Neutrophil (primary cell): ENCODE results near the gene PRKAR2A.
"Not testable (repeated sequence)": the region's sequence is repeated elsewhere in the genome, so short reads cannot be mapped to it uniquely, and the experiment has no call there.

Experiments
- H3K27ac ChIP-seq: fragments of 200-600 bp; sonication (generic); 2 replicates; pipeline ENCODE4 v1.5.1; 2016; ENCODE audit warnings: mild to moderate bottlenecking, moderate library complexity
- H3K27me3 ChIP-seq: fragments of 200-600 bp; sonication (generic); 2 replicates; pipeline ENCODE4 v1.6.0; 2016; ENCODE audit warnings: mild to moderate bottlenecking
- H3K36me3 ChIP-seq: fragments of 200-600 bp; sonication (generic); 2 replicates; pipeline ENCODE4 v1.5.1; 2017
- H3K4me1 ChIP-seq, 2 experiments: fragments of 200-600 bp in 1 of 2; sonication (generic) in 1 of 2; 1 replicate in 1 of 2; 2 replicates in 1 of 2; pipeline versions ENCODE4 v1.5.1 to v1.6.1; 2013 to 2016; ENCODE audit warnings: low read depth in 1 of 2, low read length in 1 of 2, mild to moderate bottlenecking in 1 of 2, moderate library complexity in 1 of 2; ENCODE audit not compliant: control insufficient read depth in 1 of 2, insufficient read depth in 1 of 2
- H3K4me3 ChIP-seq, 2 experiments: fragments of 200-600 bp in 1 of 2; sonication (generic) in 1 of 2; 1 replicate in 1 of 2; 2 replicates in 1 of 2; pipeline ENCODE4 v1.5.1; 2013 to 2016; ENCODE audit warnings: low read depth in 1 of 2, low read length in 1 of 2, mild to moderate bottlenecking in 1 of 2, moderate library complexity in 1 of 2
- H3K9me3 ChIP-seq: fragments of 200-600 bp; sonication (generic); 2 replicates; pipeline ENCODE4 v1.5.1; 2016
- TF ChIP-seq, protein P1 (sequence below): fragments of 200-600 bp; sonication (generic); IDR thresholded peaks from 2 replicates; pipeline ENCODE4 v1.5.1; 2016; ENCODE audit warnings: antibody characterized with exemption

PRKAR2A gene

DNA sequence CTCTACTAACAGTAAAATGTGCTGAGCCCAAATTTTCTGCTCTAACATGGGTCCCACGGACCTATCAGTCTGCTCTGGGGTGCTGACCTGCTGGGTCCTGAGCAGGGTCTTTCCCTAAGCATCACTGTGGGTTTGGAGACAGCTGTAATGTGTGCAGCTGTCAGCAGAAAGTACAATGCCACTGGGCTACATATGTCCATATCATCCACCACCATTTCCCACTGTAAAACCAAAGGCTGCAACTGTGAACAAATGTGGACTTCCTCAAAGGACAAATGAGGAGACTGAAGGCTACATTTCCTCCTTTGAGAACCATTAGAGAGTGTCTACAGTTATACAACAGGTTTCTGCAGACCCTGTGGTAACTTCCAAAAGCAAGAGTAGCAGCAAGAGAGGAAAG, 96.8 kb downstream of the PRKAR2A start:
- peaks cover 58% of the 10 kb centered on the region for H3K36me3 ChIP-seq

DNA sequence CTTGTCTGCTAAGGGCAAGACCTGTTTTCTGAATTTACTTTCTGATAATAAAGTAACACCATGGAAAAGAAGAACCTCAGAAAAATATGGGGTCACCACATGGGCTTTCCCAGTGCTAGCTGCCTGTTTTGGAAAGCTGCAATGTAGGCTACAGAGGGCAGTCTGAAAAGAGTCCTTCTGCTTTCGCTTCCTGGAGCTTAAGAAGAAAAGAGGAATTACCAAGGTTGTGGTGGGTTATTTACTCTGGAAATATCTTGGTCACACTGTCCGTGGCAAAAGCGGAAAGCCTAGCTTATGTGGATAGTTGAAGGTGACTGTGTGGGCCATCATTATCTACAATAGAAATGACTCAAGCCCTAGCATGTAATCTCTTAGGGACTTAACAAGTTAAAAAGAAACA, 98.9 kb downstream of the PRKAR2A start:
- TF ChIP-seq, protein P1, sequence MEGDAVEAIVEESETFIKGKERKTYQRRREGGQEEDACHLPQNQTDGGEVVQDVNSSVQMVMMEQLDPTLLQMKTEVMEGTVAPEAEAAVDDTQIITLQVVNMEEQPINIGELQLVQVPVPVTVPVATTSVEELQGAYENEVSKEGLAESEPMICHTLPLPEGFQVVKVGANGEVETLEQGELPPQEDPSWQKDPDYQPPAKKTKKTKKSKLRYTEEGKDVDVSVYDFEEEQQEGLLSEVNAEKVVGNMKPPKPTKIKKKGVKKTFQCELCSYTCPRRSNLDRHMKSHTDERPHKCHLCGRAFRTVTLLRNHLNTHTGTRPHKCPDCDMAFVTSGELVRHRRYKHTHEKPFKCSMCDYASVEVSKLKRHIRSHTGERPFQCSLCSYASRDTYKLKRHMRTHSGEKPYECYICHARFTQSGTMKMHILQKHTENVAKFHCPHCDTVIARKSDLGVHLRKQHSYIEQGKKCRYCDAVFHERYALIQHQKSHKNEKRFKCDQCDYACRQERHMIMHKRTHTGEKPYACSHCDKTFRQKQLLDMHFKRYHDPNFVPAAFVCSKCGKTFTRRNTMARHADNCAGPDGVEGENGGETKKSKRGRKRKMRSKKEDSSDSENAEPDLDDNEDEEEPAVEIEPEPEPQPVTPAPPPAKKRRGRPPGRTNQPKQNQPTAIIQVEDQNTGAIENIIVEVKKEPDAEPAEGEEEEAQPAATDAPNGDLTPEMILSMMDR: no peak
- Histone ChIP-seq H3K27ac (peak overlapping the region; percentile 30), H3K4me3 (no peak overlapping the region), H3K9me3 (no peaks in the 10 kb centered on the region), H3K36me3 (peaks cover 58% of the 10 kb centered on the region), H3K27me3 (no peaks in the 10 kb centered on the region), H3K4me1 (no peaks in the 10 kb centered on the region)

More for the DNA sequence above, 96.8 kb downstream of the PRKAR2A start:
- Histone ChIP-seq H3K27ac (no peak overlapping the region), H3K9me3 (no peaks in the 10 kb centered on the region), H3K4me1 (no peaks in the 10 kb centered on the region), H3K4me3 (no peak overlapping the region), H3K27me3 (no peaks in the 10 kb centered on the region)
- TF ChIP-seq, protein P1: no peak

DNA sequence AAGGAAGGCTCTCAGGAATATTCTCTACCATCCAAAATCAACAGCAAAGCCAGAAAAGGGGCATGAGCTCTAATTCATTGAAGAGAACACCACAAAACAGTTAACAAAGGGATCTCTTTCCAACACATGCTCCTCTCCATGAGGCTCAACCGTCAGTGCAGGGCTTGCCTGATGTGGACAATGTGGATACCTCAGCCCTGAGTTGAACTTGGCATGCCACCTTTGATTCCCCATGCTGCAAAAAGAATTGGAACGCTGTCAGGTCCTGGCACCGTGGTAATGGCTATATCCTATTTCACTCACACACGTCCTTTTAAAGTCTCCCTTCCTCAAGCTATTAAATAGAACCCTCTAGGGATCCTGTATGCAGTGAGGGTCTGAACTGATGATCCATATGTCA, 100.0 kb downstream of the PRKAR2A start:
- Histone ChIP-seq H3K4me1 (no peaks in the 10 kb centered on the region), H3K4me3 (no peak overlapping the region), H3K27me3 (no peaks in the 10 kb centered on the region), H3K36me3 (peaks cover 58% of the 10 kb centered on the region), H3K9me3 (no peaks in the 10 kb centered on the region), H3K27ac (no peak overlapping the region)
- TF ChIP-seq, protein P1: no peak

DNA sequence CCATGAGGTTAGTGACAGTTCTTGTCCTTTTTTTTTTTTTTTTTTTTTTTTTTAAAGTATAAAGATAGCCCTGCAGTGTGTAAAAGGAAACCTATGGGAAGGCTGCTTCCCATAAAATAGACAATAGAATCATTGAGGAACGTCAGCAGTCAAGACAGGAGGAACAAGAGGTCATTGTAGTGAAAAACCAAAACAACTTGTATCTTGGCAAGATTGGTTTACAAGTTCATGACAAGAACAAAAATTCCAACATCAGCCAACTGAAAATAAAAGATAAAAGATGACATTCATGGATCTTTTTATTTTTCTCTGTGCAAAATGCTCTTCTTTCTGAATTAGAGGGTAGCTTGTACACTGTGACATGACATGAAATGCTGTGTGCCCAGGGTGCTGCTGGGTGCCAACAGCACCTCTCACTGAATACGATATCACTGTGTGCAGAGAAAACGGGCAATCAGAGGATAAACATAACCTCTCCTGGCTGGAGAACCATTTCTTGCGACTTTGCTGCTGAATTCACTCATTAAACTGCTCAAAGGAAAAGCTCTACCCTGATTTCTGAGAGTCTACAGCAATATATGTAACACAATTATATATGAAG, 100.6 kb downstream of the PRKAR2A start:
- Histone ChIP-seq H3K27ac (no peak overlapping the region), H3K4me1 (no peaks in the 10 kb centered on the region), H3K27me3 (no peaks in the 10 kb centered on the region), H3K9me3 (no peaks in the 10 kb centered on the region), H3K4me3 (no peak overlapping the region), H3K36me3 (peaks cover 53% of the 10 kb centered on the region)
- TF ChIP-seq, protein P1: no peak

DNA sequence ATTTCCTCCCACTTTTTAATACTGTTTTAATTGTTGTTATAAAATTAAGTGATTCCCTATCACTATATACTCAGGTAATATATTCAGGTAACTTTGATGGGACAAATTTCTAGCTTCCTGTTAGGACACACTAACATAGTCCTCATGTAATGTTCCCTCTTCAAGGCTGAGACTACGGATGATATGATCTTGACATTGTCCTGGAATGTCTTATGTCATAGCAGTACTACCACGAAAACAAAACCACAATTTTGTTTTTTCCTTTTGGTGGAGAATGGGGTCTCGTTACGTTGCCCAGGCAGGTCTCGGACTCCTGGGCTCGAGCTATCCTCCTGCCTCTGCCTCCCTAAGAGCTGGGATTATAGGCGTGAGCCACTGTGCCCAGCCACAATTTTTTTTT, 103.9 kb downstream of the PRKAR2A start:
- no peak overlapping the region for H3K27ac ChIP-seq
- H3K9me3 ChIP-seq: no peaks in the 10 kb centered on the region
- TF ChIP-seq, protein P1: no peak
- H3K4me3 ChIP-seq: no peak overlapping the region
- no peaks in the 10 kb centered on the region for H3K27me3 ChIP-seq
- peaks cover 0 to 5% of the 10 kb centered on the region in 2 experiments for H3K4me1 ChIP-seq
- peaks cover 29% of the 10 kb centered on the region for H3K36me3 ChIP-seq

- peaks cover 18 to 23% of the 10 kb centered on the region in 2 experiments for H3K4me1 ChIP-seq
- not testable (repeated sequence) for H3K9me3 ChIP-seq, H3K4me3 ChIP-seq, H3K27ac ChIP-seq, H3K36me3 ChIP-seq, H3K27me3 ChIP-seq
Observed at GRCh38 chr3:48741226-48741625, 106.4 kb downstream of the PRKAR2A start.
